K562 (cell line): Measurements from ENCODE around the gene LLGL2. TPM values are rescaled to one million over a fixed set of nuclear protein-coding genes. Genes with fewer than 3 reads are reported as not detected.

Source experiments
- ATAC-seq: fragments of 200-7000 bp; cut with Tn5 transposase; 3 replicates; pipeline ENCODE4 v1.9.1; 2020; ENCODE audit warnings: moderate library complexity
- BruUV-seq: library from RNA; stranded (reverse); fragments of 400-500 nt; replicated peaks from 2 replicates; lab custom pipeline; 2021; lab: Mats Ljungman, UMichigan
- CTCF ChIA-PET: fragments of 300-600 bp; formaldehyde crosslinking; extraction: SDS; loops from one replicate; lab custom pipeline; 2021; ENCODE audit warnings: low intra/inter-chr PET ratio; lab: Yijun Ruan, JAX
- POLR2A ChIA-PET: fragments of 300-600, 350-650 bp; sonication (Branson Sonifier 250); formaldehyde crosslinking; extraction: SDS; loops from one replicate; lab custom pipeline; 2021; ENCODE audit warnings: antibody characterized with exemption, inconsistent platforms; lab: Yijun Ruan, JAX
- DNase-seq, 4 experiments: peaks; one replicate each; pipeline versions ENCODE4 v3.0.0 to v3.0.0-alpha.2; 2011 to 2018; ENCODE audit warnings: low spot score in 3 of 4, mixed read lengths in 3 of 4; ENCODE audit errors: extremely low read depth in 1 of 4
- FAIRE-seq: peaks from 2 replicates; lab custom pipeline; 2011; peaks lifted over from hg19 to GRCh38; lab: Jason Lieb, UNC
- H2AFZ ChIP-seq: 2 replicates; pipeline ENCODE4 v1.6.0; 2011; ENCODE audit warnings: low read depth, low read length, control low read depth, inconsistent platforms
- H3K27ac ChIP-seq: fragments of 200-600 bp; 3 replicates; pipeline ENCODE4 v1.8.0; 2011; ENCODE audit warnings: low read depth, mild to moderate bottlenecking, control low read depth, inconsistent platforms, low read length, moderate library complexity, mixed read lengths; ENCODE audit errors: extremely low read depth
- H3K27me3 ChIP-seq, 2 experiments: fragments of 300-600 bp in 1 of 2; 2 replicates in 1 of 2; 3 replicates in 1 of 2; pipeline versions ENCODE4 v1.6.0 to v1.8.0; 2011; ENCODE audit warnings: inconsistent platforms in 2 of 2, low read length in 2 of 2, mild to moderate bottlenecking in 1 of 2, mixed read lengths in 1 of 2, moderate library complexity in 1 of 2; ENCODE audit not compliant: control insufficient read depth in 2 of 2, insufficient read depth in 2 of 2
- H3K36me3 ChIP-seq: fragments of 300-600 bp; 3 replicates; pipeline ENCODE4 v1.8.0; 2011; ENCODE audit warnings: mild to moderate bottlenecking, low read length, inconsistent platforms; ENCODE audit not compliant: control insufficient read depth, insufficient read depth
- H3K4me1 ChIP-seq, 2 experiments: fragments of 200-600 bp in 1 of 2; replicated peaks in 1 of 2; 2 replicates in 1 of 2; 3 replicates in 1 of 2; pipeline versions ENCODE4 v1.5.1 to v1.8.0; 2011; ENCODE audit warnings: inconsistent platforms in 2 of 2, low read length in 2 of 2, mild to moderate bottlenecking in 1 of 2, mixed read lengths in 1 of 2, moderate library complexity in 1 of 2; ENCODE audit not compliant: control insufficient read depth in 2 of 2, insufficient read depth in 2 of 2
- H3K4me2 ChIP-seq: 2 replicates; pipeline ENCODE4 v1.6.1; 2011; ENCODE audit warnings: low read length, control low read depth, inconsistent platforms, mixed read lengths; ENCODE audit not compliant: insufficient read depth
- H3K4me3 ChIP-seq: fragments of 200-600 bp; sonication (generic), shearing (Covaris generic); 2 replicates; pipeline ENCODE4 v1.5.1; 2016; ENCODE audit warnings: control low read depth, inconsistent platforms
- H3K79me2 ChIP-seq: fragments of 200-600 bp; 3 replicates; pipeline ENCODE4 v1.8.0; 2011; ENCODE audit warnings: low read length, inconsistent platforms; ENCODE audit not compliant: control insufficient read depth, insufficient read depth
- H3K9ac ChIP-seq, 2 experiments: 2 replicates each; pipeline versions ENCODE4 v1.6.0 to v1.6.1; 2011; ENCODE audit warnings: low read depth in 2 of 2, low read length in 2 of 2, control low read depth in 1 of 2, inconsistent platforms in 1 of 2, mild to moderate bottlenecking in 1 of 2, mixed read lengths in 1 of 2; ENCODE audit not compliant: insufficient read depth in 1 of 2
- H3K9me1 ChIP-seq: one replicate; pipeline ENCODE4 v1.6.0; 2011; ENCODE audit warnings: inconsistent platforms, mild to moderate bottlenecking, low read length, moderate library complexity; ENCODE audit not compliant: control insufficient read depth, insufficient read depth
- H3K9me3 ChIP-seq: replicated peaks from 2 replicates; pipeline ENCODE4 v1.5.1; 2011; ENCODE audit warnings: low read depth, low read length, inconsistent platforms; ENCODE audit not compliant: control insufficient read depth, insufficient read depth
- H4K20me1 ChIP-seq: replicated peaks from 2 replicates; pipeline ENCODE4 v1.6.1; 2011; ENCODE audit warnings: low read length, inconsistent platforms, mixed read lengths; ENCODE audit not compliant: control insufficient read depth, insufficient read depth
- ARID3B ChIP-seq: fragments of 250-450 bp; sonication (Bioruptor Pico); IDR thresholded peaks from 2 replicates; pipeline ENCODE4 v1.4.0; 2020; ENCODE audit warnings: borderline replicate concordance
- ERF ChIP-seq: fragments of 450-650 bp; formaldehyde crosslinking; IDR thresholded peaks from 2 replicates; pipeline ENCODE4 v1.4.0; 2020; ENCODE audit warnings: mild to moderate bottlenecking, mixed read lengths
- HDGF ChIP-seq: fragments of 450-650 bp; IDR thresholded peaks from 2 replicates; pipeline ENCODE4 v1.6.1; 2016
- KDM2B ChIP-seq: fragments of 250-450 bp; sonication (Bioruptor Pico); IDR thresholded peaks from 2 replicates; pipeline ENCODE4 v1.8.0; 2021; ENCODE audit warnings: mild to moderate bottlenecking, moderate library complexity
- MGA ChIP-seq: fragments of 450-650 bp; IDR thresholded peaks from 2 replicates; pipeline ENCODE4 v1.6.1; 2016; ENCODE audit warnings: mild to moderate bottlenecking, moderate library complexity
- NELFE ChIP-seq: IDR thresholded peaks from 2 replicates; pipeline ENCODE4 v1.6.1; 2011; ENCODE audit warnings: mild to moderate bottlenecking; ENCODE audit not compliant: insufficient read depth, insufficient read length
- PHF8 ChIP-seq: fragments of 200-600 bp; sonication (generic); IDR thresholded peaks from 2 replicates; pipeline ENCODE4 v1.6.1; 2012; ENCODE audit warnings: mixed run types, mild to moderate bottlenecking, inconsistent platforms, low read length, moderate library complexity, borderline replicate concordance
- ZNF133 ChIP-seq: fragments of 250-450 bp; sonication (Bioruptor Pico); IDR thresholded peaks from 2 replicates; pipeline ENCODE4 v1.4.0; 2020; ENCODE audit warnings: mild to moderate bottlenecking
- ZNF184 ChIP-seq: sonication (generic); formaldehyde crosslinking; IDR thresholded peaks from 2 replicates; pipeline ENCODE4 v1.5.0; 2020; ENCODE audit warnings: missing genetic modification reagents
- WGBS: fragments of 100-300 bp; shearing (Covaris generic); methylation state at CpG from one replicate; pipeline ENCODE4 v1.1.6; 2016; ENCODE audit warnings: low coverage, mixed read lengths; ENCODE audit not compliant: insufficient coverage; ENCODE audit errors: missing lambda C conversion rate; 5-methylcytosine and 5-hydroxymethylcytosine counted together
- in situ Hi-C: fragments of 300-500 bp; cut with MboI; formaldehyde crosslinking; loops from 4 replicates; pipeline ENCODE4 v1.15.0; 2018; ENCODE audit warnings: inconsistent platforms, mixed read lengths
- intact Hi-C: fragments of 100-400 bp; cut with micrococcal nuclease; formaldehyde crosslinking; loops from 2 replicates; pipeline ENCODE4 v1.14.2; 2022
- polyA plus RNA-seq, 8 experiments: library from polyadenylated mRNA; depleted of rRNA in 4 of 8; stranded (reverse) in 5 of 8; unstranded in 3 of 8; fragments of >200 nt; fragmentation: Nextera tagmentation in 2 of 8; fragmentation: Illumina TruSeq in 1 of 8; extraction: Ambion mirVana in 2 of 8; extraction: Trizol in 1 of 8; gene quantifications; 2 replicates each; pipeline versions ENCODE4 v1.2.1 to v1.2.3, GENCODE V29; 2011 to 2014; ENCODE audit warnings: inconsistent platforms in 1 of 8, missing spikeins in 1 of 8
- total RNA-seq, 7 experiments: library from RNA; depleted of rRNA in 6 of 7; stranded (reverse); fragments of >200 nt in 6 of 7; fragmentation: Illumina TruSeq in 2 of 7; extraction: Trizol in 2 of 7; gene quantifications; 2 replicates each; pipeline versions ENCODE4 v1.2.1 to v1.2.3, GENCODE V29; 2011 to 2021; ENCODE audit warnings: low replicate concordance in 1 of 7

LLGL2 gene
- total and polyA plus RNA-seq, 9 of the 15 experiments (the other 6 are each of a cell fraction or from before 2014, with no cell fraction given): 0.32 to 24.4 (median 10.2) TPM

- H3K27me3 ChIP-seq: peaks cover 27 to 60% of the 10 kb centered on the region in 2 experiments; a peak in 4 of 5 replicates
- no peaks in the 10 kb centered on the region for H3K9me1 ChIP-seq
- peaks cover 0 to 62% of the 10 kb centered on the region in 2 experiments; a peak in 2 of 5 replicates for H3K4me1 ChIP-seq
- CTCF ChIA-PET: no interaction called here
- no peak overlapping the region for H3K9ac ChIP-seq
- no peaks in the 10 kb centered on the region for H3K9me3 ChIP-seq
- no TSS peak for BruUV-seq
- POLR2A ChIA-PET: no interaction called here
- H3K36me3 ChIP-seq: no peaks in the 10 kb centered on the region
- no peak overlapping the region for H3K27ac ChIP-seq
- in situ Hi-C loops (no loop called here), intact Hi-C loops (loop anchor here (10.0 kb wide), 1 partner anchor 188 kb away; no protein-coding TSS in a partner anchor)
- no peaks in the 10 kb centered on the region for H3K79me2 ChIP-seq
- no peak overlapping the region for H2AFZ ChIP-seq
- DNase-seq (no peak), ATAC-seq (no peak), FAIRE-seq (no peak)
- H4K20me1 ChIP-seq: no peaks in the 10 kb centered on the region
- WGBS: 14% methylated on average over 27 of the region's 27 CpGs
- H3K4me3 ChIP-seq: no peak overlapping the region
- no peak overlapping the region for H3K4me2 ChIP-seq
- TF ChIP-seq MGA (no peak), ERF (CRISPR knock-in tag) (no peak), KDM2B (CRISPR knock-in tag) (no peak), PHF8 (no peak), NELFE (no peak), ZNF184 (CRISPR knock-in tag) (no peak), ARID3B (CRISPR knock-in tag) (no peak), ZNF133 (CRISPR knock-in tag) (no peak), HDGF (no peak)
These were observed 87.6 kb downstream of the LLGL2 start for GRCh38 chr17:75612906-75613626.
